Gastrocnemius medialis (tissue), 4 donors: Measurements from ENCODE around the gene ATG9B. TPM values are rescaled to one million over a fixed set of nuclear protein-coding genes. Genes with fewer than 3 reads are reported as not detected.

Experiments
- ATAC-seq, 2 donors: fragments of 150-250 bp; one replicate each; pipeline ENCODE4 v1.9.1; 2016
- DNase-seq, 2 donors: peaks; one replicate each; pipeline ENCODE4 v3.0.0-alpha.2; 2019
- H3K27ac ChIP-seq, 4 donors: fragments of 200-600 bp; sonication (generic); 1 replicate in 1 of 4; 2 replicates in 3 of 4; pipeline ENCODE4 v1.5.1; 2016 to 2018; ENCODE audit warnings: mild to moderate bottlenecking in 2 of 4, moderate library complexity in 1 of 4
- H3K27me3 ChIP-seq, 3 donors: fragments of 200-600 bp; sonication (generic) in 2 of 3; 1 replicate in 1 of 3; 2 replicates in 2 of 3; pipeline versions ENCODE4 v1.5.1 to v1.6.0; 2016 to 2019; ENCODE audit warnings: mild to moderate bottlenecking in 1 of 3, moderate library complexity in 1 of 3
- H3K36me3 ChIP-seq, 2 donors: fragments of 200-600 bp; sonication (generic) in 1 of 2; one replicate each; pipeline ENCODE4 v1.5.1; 2017 to 2018
- H3K4me1 ChIP-seq, 2 donors: fragments of 200-600 bp; sonication (generic) in 1 of 2; one replicate each; pipeline ENCODE4 v1.5.1; 2016 to 2017; ENCODE audit warnings: mild to moderate bottlenecking in 2 of 2
- H3K4me3 ChIP-seq, 4 donors: fragments of 200-600 bp; sonication (generic) in 3 of 4; 1 replicate in 1 of 4; 2 replicates in 3 of 4; pipeline ENCODE4 v1.5.1; 2016 to 2019; ENCODE audit warnings: mild to moderate bottlenecking in 2 of 4
- H3K9me3 ChIP-seq, 3 donors: fragments of 200-600 bp; sonication (generic) in 2 of 3; 1 replicate in 1 of 3; 2 replicates in 2 of 3; pipeline ENCODE4 v1.5.1; 2016 to 2019
- CTCF ChIP-seq, 5 experiments: fragments of 450-650 bp in 3 of 5; fragments of 200-600 bp in 2 of 5; sonication (generic) in 2 of 5; IDR thresholded peaks in 4 of 5; conservative IDR thresholded peaks in 1 of 5; 1 replicate in 4 of 5; 2 replicates in 1 of 5; pipeline ENCODE4 v1.5.1; 2016 to 2019; ENCODE audit warnings: antibody characterized with exemption in 5 of 5, mild to moderate bottlenecking in 3 of 5, moderate library complexity in 3 of 5
- POLR2A ChIP-seq, 2 donors: fragments of 450-650 bp; IDR thresholded peaks; one replicate each; pipeline ENCODE4 v1.6.1; 2017; ENCODE audit warnings: antibody characterized with exemption in 2 of 2, mild to moderate bottlenecking in 2 of 2, moderate library complexity in 2 of 2
- in situ Hi-C, 4 donors: fragments of 200-750 bp; cut with MboI; loops; one replicate each; pipeline versions ENCODE4 v1.15.0 to v1.8.0; 2017; ENCODE audit warnings: low sequenced_read_pairs in 4 of 4
- intact Hi-C: fragments of 100-400 bp; cut with DNase I; formaldehyde crosslinking; loops from one replicate; pipeline ENCODE4 v1.15.1; 2023; ENCODE audit warnings: low total_unique reads
- total RNA-seq, 4 donors: library from RNA; depleted of rRNA; stranded (reverse); fragments of >200 nt; gene quantifications; one replicate each; pipeline versions ENCODE4 v1.1.0 to v1.2.3, GENCODE V29; 2016

The ATG9B gene
- total RNA-seq, 4 donors from 2014 or later, result 0.31 TPM; not detected in 3

- Histone ChIP-seq H3K27ac (no peak overlapping the region), H3K9me3 (no peaks in the 10 kb centered on the region), H3K36me3 (no peaks in the 10 kb centered on the region), H3K27me3 (peaks cover 49 to 71% (median 56%) of the 10 kb centered on the region in 3 donors), H3K4me1 (peaks cover 6 to 26% of the 10 kb centered on the region in 2 donors), H3K4me3 (peak overlapping the region; percentile 24 to 40 (median 29))
- ATAC-seq, result no peak
- in situ Hi-C loops (loop anchor here in 3 of 4 donors (25.0 kb wide), 1 partner anchor 187 kb away; no protein-coding TSS in a partner anchor), intact Hi-C loops (no loop called here)
- TF ChIP-seq POLR2A (IDR thresholded peaks at IDR 0.05), result no peak
- TF ChIP-seq CTCF (IDR thresholded peaks at IDR 0.05 in 4 of 5, conservative IDR thresholded peaks at IDR 0.05 in 1 of 5), result peak in 1 of 5 experiments; percentile 16
- no peak for DNase-seq
These were observed 49.6 kb downstream of the ATG9B start for GRCh38 chr7:150974468-150975391.

GRCh38 chr7:150973571-150974451, 50.5 kb downstream of the ATG9B start:
- no peaks in the 10 kb centered on the region for H3K9me3 ChIP-seq
- H3K27me3 ChIP-seq, result peaks cover 46 to 64% (median 47%) of the 10 kb centered on the region in 3 donors
- DNase-seq (no peak), ATAC-seq (no peak)
- intact Hi-C loops (no loop called here), in situ Hi-C loops (no loop called here)
- peaks cover 8 to 34% of the 10 kb centered on the region in 2 donors for H3K4me1 ChIP-seq
- no peak overlapping the region for H3K4me3 ChIP-seq
- TF ChIP-seq CTCF (IDR thresholded peaks at IDR 0.05 in 4 of 5, conservative IDR thresholded peaks at IDR 0.05 in 1 of 5) (no peak), POLR2A (IDR thresholded peaks at IDR 0.05) (no peak)
- no peaks in the 10 kb centered on the region for H3K36me3 ChIP-seq
- H3K27ac ChIP-seq, result no peak overlapping the region

GRCh38 chr7:150972741-150973140, 51.6 kb downstream of the ATG9B start:
- H3K36me3 ChIP-seq, result no peaks in the 10 kb centered on the region
- H3K27ac ChIP-seq, result no peak overlapping the region
- no peak for ATAC-seq
- H3K4me3 ChIP-seq, result no peak overlapping the region
- TF ChIP-seq CTCF (IDR thresholded peaks at IDR 0.05 in 4 of 5, conservative IDR thresholded peaks at IDR 0.05 in 1 of 5) (no peak), POLR2A (IDR thresholded peaks at IDR 0.05) (no peak)
- H3K27me3 ChIP-seq, result peaks cover 41 to 60% (median 43%) of the 10 kb centered on the region in 3 donors
- in situ Hi-C loops (no loop called here), intact Hi-C loops (no loop called here)
- H3K4me1 ChIP-seq, result peaks cover 17 to 39% of the 10 kb centered on the region in 2 donors
- no peak for DNase-seq
- H3K9me3 ChIP-seq, result no peaks in the 10 kb centered on the region

- in situ Hi-C loops, result no loop called here
- ATAC-seq, result no peak
- Histone ChIP-seq H3K9me3 (no peaks in the 10 kb centered on the region), H3K4me1 (peaks cover 24 to 34% of the 10 kb centered on the region in 2 donors), H3K27me3 (peaks cover 34 to 53% (median 39%) of the 10 kb centered on the region in 3 donors), H3K36me3 (no peaks in the 10 kb centered on the region), H3K4me3 (no peak overlapping the region), H3K27ac (no peak overlapping the region)
- intact Hi-C loops, result no loop called here
- TF ChIP-seq CTCF (IDR thresholded peaks at IDR 0.05 in 4 of 5, conservative IDR thresholded peaks at IDR 0.05 in 1 of 5), result no peak
- no peak for DNase-seq
These were observed 52.2 kb downstream of the ATG9B start for GRCh38 chr7:150972023-150972468.
